Neuronal stem cell (in vitro differentiated cells): Measurements from ENCODE around the gene GABBR2.

Source experiments
- DNase-seq: peaks from one replicate; pipeline ENCODE4 v3.0.0-alpha.2; 2013; ENCODE audit warnings: low spot score
- H2AFZ ChIP-seq: one replicate; pipeline ENCODE4 v1.6.1; 2013; ENCODE audit warnings: mild to moderate bottlenecking, low read length, inconsistent platforms
- H2AK5ac ChIP-seq: 2 replicates; pipeline ENCODE4 v1.6.1; 2013; ENCODE audit warnings: low read depth, mild to moderate bottlenecking, inconsistent platforms, low read length, moderate library complexity, mixed read lengths
- H2BK120ac ChIP-seq: 2 replicates; pipeline ENCODE4 v1.6.1; 2013; ENCODE audit warnings: low read depth, mild to moderate bottlenecking, inconsistent platforms, low read length, moderate library complexity, mixed read lengths
- H2BK12ac ChIP-seq: one replicate; pipeline ENCODE4 v1.6.1; 2013; ENCODE audit warnings: low read length, inconsistent platforms
- H2BK15ac ChIP-seq: 2 replicates; pipeline ENCODE4 v1.6.1; 2013; ENCODE audit warnings: mild to moderate bottlenecking, low read length, inconsistent platforms, mixed read lengths
- H2BK5ac ChIP-seq: one replicate; pipeline ENCODE4 v1.6.1; 2013; ENCODE audit warnings: inconsistent platforms, mild to moderate bottlenecking, low read length, moderate library complexity
- H3K14ac ChIP-seq: one replicate; pipeline ENCODE4 v1.6.1; 2013; ENCODE audit warnings: low read length, inconsistent platforms
- H3K18ac ChIP-seq: 2 replicates; pipeline ENCODE4 v1.6.1; 2013; ENCODE audit warnings: low read length, inconsistent platforms
- H3K23ac ChIP-seq: 2 replicates; pipeline ENCODE4 v1.6.1; 2013; ENCODE audit warnings: low read depth, mild to moderate bottlenecking, mixed read lengths, low read length, inconsistent platforms; ENCODE audit not compliant: poor library complexity
- H3K27ac ChIP-seq: replicated peaks from 3 replicates; pipeline ENCODE4 v1.5.1; 2013; ENCODE audit warnings: low read length, inconsistent platforms
- H3K27me3 ChIP-seq, 3 experiments: 2 replicates each; pipeline ENCODE4 v1.6.1; 2013; ENCODE audit warnings: low read length in 3 of 3, mild to moderate bottlenecking in 2 of 3, inconsistent platforms in 1 of 3, low read depth in 1 of 3, mixed read lengths in 1 of 3, moderate library complexity in 1 of 3; ENCODE audit not compliant: control insufficient read depth in 3 of 3, insufficient read depth in 3 of 3
- H3K36me3 ChIP-seq, 2 donors: replicated peaks in 1 of 2; 2 replicates each; pipeline ENCODE4 v1.6.1; 2013; ENCODE audit warnings: low read length in 2 of 2; ENCODE audit not compliant: control insufficient read depth in 2 of 2, insufficient read depth in 2 of 2
- H3K4ac ChIP-seq: 2 replicates; pipeline ENCODE4 v1.6.1; 2013; ENCODE audit warnings: inconsistent platforms, mild to moderate bottlenecking, low read length, moderate library complexity
- H3K4me1 ChIP-seq, 2 donors: 1 replicate in 1 of 2; 2 replicates in 1 of 2; pipeline ENCODE4 v1.6.1; 2013; ENCODE audit warnings: low read length in 2 of 2, low read depth in 1 of 2; ENCODE audit not compliant: control insufficient read depth in 2 of 2, insufficient read depth in 1 of 2
- H3K4me2 ChIP-seq: one replicate; pipeline ENCODE4 v1.6.1; 2013; ENCODE audit warnings: mild to moderate bottlenecking, low read length, inconsistent platforms; ENCODE audit not compliant: insufficient read depth, poor library complexity, severe bottlenecking
- H3K4me3 ChIP-seq, 2 donors: 2 replicates each; pipeline ENCODE4 v1.5.1; 2013; ENCODE audit warnings: low read length in 2 of 2, mild to moderate bottlenecking in 2 of 2, inconsistent platforms in 1 of 2, moderate library complexity in 1 of 2
- H3K79me1 ChIP-seq: one replicate; pipeline ENCODE4 v1.6.1; 2013; ENCODE audit warnings: low read depth, mild to moderate bottlenecking, inconsistent platforms, low read length, moderate library complexity
- H3K9ac ChIP-seq: one replicate; pipeline ENCODE4 v1.6.1; 2013; ENCODE audit warnings: mild to moderate bottlenecking, low read depth, low read length, inconsistent platforms; ENCODE audit not compliant: poor library complexity
- H3K9me3 ChIP-seq, 2 donors: replicated peaks in 1 of 2; 2 replicates each; pipeline versions ENCODE3 to v1.6.1; 2013; ENCODE audit warnings: low read length in 2 of 2, mild to moderate bottlenecking in 2 of 2, inconsistent platforms in 1 of 2, low read depth in 1 of 2, mixed read lengths in 1 of 2, moderate library complexity in 1 of 2; ENCODE audit not compliant: control insufficient read depth in 2 of 2, insufficient read depth in 1 of 2
- H4K8ac ChIP-seq: one replicate; pipeline ENCODE4 v1.6.1; 2013; ENCODE audit warnings: low read depth, mild to moderate bottlenecking, inconsistent platforms, low read length, moderate library complexity
- H4K91ac ChIP-seq: one replicate; pipeline ENCODE4 v1.6.1; 2013; ENCODE audit warnings: low read length, low read depth, mild to moderate bottlenecking, inconsistent platforms; ENCODE audit not compliant: poor library complexity
- WGBS, 2 donors: extraction: QIAGEN DNeasy Blood & Tissue Kit; methylation state at CpG; one replicate each; pipeline ENCODE4 v1.1.7; 2013; ENCODE audit warnings: missing lambda C conversion rate in 2 of 2, mixed read lengths in 1 of 2; ENCODE audit not compliant: insufficient read length in 2 of 2, insufficient replicate concordance in 1 of 2; ENCODE audit errors: extremely low coverage in 2 of 2; 5-methylcytosine and 5-hydroxymethylcytosine counted together

Gene GABBR2

DNA sequence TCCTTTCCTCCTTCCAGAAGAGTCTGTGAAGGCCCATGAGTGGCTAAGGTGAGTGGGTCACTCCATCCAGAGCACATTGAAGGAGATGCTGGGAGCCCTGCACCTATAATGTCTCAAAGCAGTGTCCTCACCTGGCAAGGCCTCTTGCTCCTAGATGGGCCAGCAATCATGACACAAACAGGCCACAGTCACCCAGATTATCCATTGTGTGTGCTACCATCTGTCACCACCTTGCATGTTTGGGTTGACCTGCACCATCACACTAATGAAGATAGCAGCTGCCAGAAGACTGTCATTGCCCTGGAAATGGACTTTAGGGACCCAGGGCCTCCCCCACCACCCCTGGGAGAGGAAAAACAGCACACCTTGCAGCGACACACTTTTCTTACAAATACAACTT is 69.6 kb downstream of the GABBR2 start:
- Histone ChIP-seq H2BK15ac (no peak overlapping the region), H3K9ac (no peak overlapping the region), H3K18ac (no peak overlapping the region), H3K14ac (no peak overlapping the region), H4K8ac (no peak overlapping the region), H3K4me1 (no peaks in the 10 kb centered on the region), H2AFZ (no peak overlapping the region), H3K36me3 (no peaks in the 10 kb centered on the region), H3K9me3 (peaks cover 0 to 4% of the 10 kb centered on the region in 2 donors), H2BK12ac (no peak overlapping the region), H3K4me2 (no peak overlapping the region), H3K27ac (no peak overlapping the region), H3K23ac (no peak overlapping the region), H3K27me3 (no peaks in the 10 kb centered on the region), H2AK5ac (no peak overlapping the region), H3K79me1 (no peaks in the 10 kb centered on the region), H4K91ac (no peak overlapping the region), H3K4ac (no peak overlapping the region), H2BK120ac (no peak overlapping the region), H2BK5ac (no peak overlapping the region), H3K4me3 (no peak overlapping the region)
- no peak for DNase-seq
- WGBS, 2 donors: no CpG with 5 or more reads among the region's 1 CpG

DNA sequence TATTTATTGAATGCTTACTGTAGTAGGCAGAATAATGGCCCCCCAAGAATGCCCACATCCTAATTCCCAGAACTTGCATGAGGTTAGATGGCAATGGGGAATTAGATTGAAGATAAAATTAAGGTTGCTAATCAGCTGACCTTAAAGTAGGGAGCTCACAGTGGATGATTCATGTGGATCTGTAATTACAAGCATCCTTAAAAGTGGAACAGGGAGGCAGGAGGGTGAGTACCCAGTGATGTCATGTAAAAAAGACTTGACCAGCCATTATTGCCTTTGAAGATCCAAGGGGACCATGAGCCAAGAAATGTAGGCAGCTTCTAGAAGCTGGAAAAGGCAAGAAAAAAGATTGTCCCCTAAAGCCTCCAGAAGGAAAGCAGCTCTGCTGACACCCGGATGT is 71.4 kb downstream of the GABBR2 start:
- Histone ChIP-seq H3K27ac (no peak overlapping the region), H4K91ac (no peak overlapping the region)

DNA sequence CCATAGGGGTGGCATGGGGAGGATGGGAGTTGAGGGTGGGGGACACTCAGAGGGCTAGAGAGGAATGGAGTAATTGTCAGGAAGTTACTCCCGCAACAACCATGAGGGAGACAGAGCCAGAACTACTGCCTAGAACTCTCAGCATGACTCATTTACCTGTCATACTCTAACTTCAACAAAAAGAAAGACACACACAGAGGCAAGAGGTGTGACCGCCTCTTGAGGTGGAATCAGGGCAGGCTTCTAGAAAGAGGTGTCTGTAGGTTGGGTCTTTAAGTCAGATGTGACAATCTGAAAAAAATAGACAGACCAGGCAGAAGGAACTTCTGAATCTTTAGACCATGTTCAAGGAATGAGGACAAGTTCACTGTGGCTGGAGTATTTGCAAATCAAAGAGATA is 73.4 kb downstream of the GABBR2 start:
- no peak for DNase-seq
- H2BK15ac ChIP-seq: no peak overlapping the region
- H3K36me3 ChIP-seq: no peaks in the 10 kb centered on the region
- H2AK5ac ChIP-seq: no peak overlapping the region
- peaks cover 0 to 4% (median 0%) of the 10 kb centered on the region in 3 experiments for H3K27me3 ChIP-seq
- no peak overlapping the region for H3K18ac ChIP-seq
- no peak overlapping the region for H3K4me2 ChIP-seq
- no peak overlapping the region for H4K91ac ChIP-seq
- no peak overlapping the region for H2BK12ac ChIP-seq
- peaks cover 0 to 2% of the 10 kb centered on the region in 2 donors for H3K9me3 ChIP-seq
- no peaks in the 10 kb centered on the region for H3K79me1 ChIP-seq
- no peak overlapping the region for H3K27ac ChIP-seq
- no peak overlapping the region for H3K23ac ChIP-seq
- H3K4ac ChIP-seq: no peak overlapping the region
- no peaks in the 10 kb centered on the region for H3K4me1 ChIP-seq
- WGBS, 2 donors: no CpG with 5 or more reads among the region's 2 CpGs
- no peak overlapping the region for H2BK120ac ChIP-seq
- no peak overlapping the region for H3K14ac ChIP-seq
- no peak overlapping the region for H2AFZ ChIP-seq
- no peak overlapping the region for H2BK5ac ChIP-seq
- H3K4me3 ChIP-seq: no peak overlapping the region
- no peak overlapping the region for H3K9ac ChIP-seq
- no peak overlapping the region for H4K8ac ChIP-seq

More for the DNA sequence above, 71.4 kb downstream of the GABBR2 start:
- Histone ChIP-seq H3K18ac (no peak overlapping the region), H3K9ac (no peak overlapping the region), H3K4me3 (no peak overlapping the region), H3K36me3 (no peaks in the 10 kb centered on the region), H3K4me1 (no peaks in the 10 kb centered on the region), H3K9me3 (peaks cover 0 to 2% of the 10 kb centered on the region in 2 donors), H3K4me2 (no peak overlapping the region), H2BK15ac (no peak overlapping the region), H3K4ac (no peak overlapping the region), H3K79me1 (no peaks in the 10 kb centered on the region), H3K14ac (no peak overlapping the region), H2BK12ac (no peak overlapping the region), H3K27me3 (no peaks in the 10 kb centered on the region), H2AK5ac (no peak overlapping the region), H3K23ac (no peak overlapping the region), H2AFZ (no peak overlapping the region), H4K8ac (no peak overlapping the region), H2BK5ac (no peak overlapping the region), H2BK120ac (no peak overlapping the region)
- WGBS, 2 donors: no CpG with 5 or more reads among the region's 1 CpG
- no peak for DNase-seq

DNA sequence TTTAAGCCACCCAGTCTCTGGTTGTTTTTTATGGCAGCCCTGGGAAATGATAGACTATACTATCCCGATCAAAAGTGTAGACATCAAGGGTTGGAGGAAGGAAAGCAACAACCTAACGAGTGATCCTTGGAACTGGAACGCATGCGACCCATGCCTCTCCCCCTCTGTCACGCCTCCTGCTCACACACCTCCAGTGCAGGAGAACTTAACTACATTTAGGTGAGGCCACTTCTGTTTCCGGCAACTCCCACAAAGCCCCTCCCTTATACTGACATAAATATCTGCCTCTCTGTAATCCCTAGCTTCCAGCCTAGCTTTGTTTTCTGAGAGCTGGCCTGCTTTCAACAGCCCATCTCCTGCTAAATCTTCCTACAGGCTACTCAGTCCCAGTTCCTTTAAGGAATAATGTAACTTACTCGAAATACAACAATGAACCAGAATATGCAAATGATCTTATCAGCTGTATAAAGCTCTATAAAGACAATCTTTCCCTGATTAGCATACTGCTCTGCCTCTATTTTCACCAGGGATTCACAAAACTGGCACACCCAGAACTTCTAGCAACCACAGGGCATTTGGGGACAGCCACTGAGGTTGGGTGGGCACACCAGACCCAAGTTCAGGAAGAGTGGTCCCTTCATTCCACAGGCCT is 73.9 kb downstream of the GABBR2 start:
- Histone ChIP-seq H2AK5ac (no peak overlapping the region), H3K36me3 (no peaks in the 10 kb centered on the region), H3K18ac (no peak overlapping the region), H3K9me3 (peaks cover 0 to 2% of the 10 kb centered on the region in 2 donors), H3K14ac (no peak overlapping the region), H2BK5ac (no peak overlapping the region), H3K27ac (no peak overlapping the region), H3K79me1 (no peaks in the 10 kb centered on the region), H2BK12ac (no peak overlapping the region), H2AFZ (no peak overlapping the region), H2BK15ac (no peak overlapping the region), H3K27me3 (peaks cover 0 to 4% (median 0%) of the 10 kb centered on the region in 3 experiments), H3K23ac (no peak overlapping the region), H3K9ac (no peak overlapping the region), H3K4me1 (no peaks in the 10 kb centered on the region), H2BK120ac (no peak overlapping the region), H3K4ac (no peak overlapping the region), H3K4me3 (no peak overlapping the region), H4K91ac (no peak overlapping the region), H4K8ac (no peak overlapping the region), H3K4me2 (no peak overlapping the region)
- DNase-seq: no peak
- no CpG with 5 or more reads among the region's 7 CpGs for WGBS, 2 donors
